Activated T-helper 1 cell treated with anti-CD3 and anti-CD28 coated beads, Interleukin-12 subunit alpha, Interleukin-12 subunit beta, Interleukin-2, Interleukin-4 antibody, amounts not matched to agents 30 ng/mL and 10 ng/mL and 1 ng/mL, durations not matched to agents 14 hours and 24 hours and 36 hours (primary cell): Measurements from ENCODE around the gene BARD1. TPM values are rescaled to one million over a fixed set of nuclear protein-coding genes. Genes with fewer than 3 reads are reported as not detected.
"Not testable (repeated sequence)": the region's sequence is repeated elsewhere in the genome, so short reads cannot be mapped to it uniquely, and the experiment has no call there.

Source experiments
- DNase-seq: peaks from one replicate; pipeline ENCODE4 v3.0.0; 2021; ENCODE audit warnings: low spot score
- H3K27ac Mint-ChIP-seq: one replicate; pipeline ENCODE4 v1.8.0; 2021; ENCODE audit warnings: mild to moderate bottlenecking, mixed read lengths
- H3K27me3 Mint-ChIP-seq: one replicate; pipeline ENCODE4 v1.8.0; 2022; ENCODE audit warnings: mild to moderate bottlenecking, moderate library complexity, mixed read lengths; ENCODE audit not compliant: insufficient read depth
- H3K36me3 Mint-ChIP-seq: one replicate; pipeline ENCODE4 v1.8.0; 2021; ENCODE audit warnings: low read depth, mixed read lengths
- H3K4me1 Mint-ChIP-seq: one replicate; pipeline ENCODE4 v1.8.0; 2021; ENCODE audit warnings: low read depth, mixed read lengths
- H3K4me3 Mint-ChIP-seq: one replicate; pipeline ENCODE4 v1.8.0; 2021; ENCODE audit warnings: mild to moderate bottlenecking, moderate library complexity, mixed read lengths
- H3K9me3 Mint-ChIP-seq: one replicate; pipeline ENCODE4 v1.8.0; 2021; ENCODE audit warnings: mixed read lengths
- intact Hi-C: fragments of 100-400 bp; cut with micrococcal nuclease; formaldehyde crosslinking; loops from one replicate; pipeline ENCODE4 v1.15.1; 2024
- total RNA-seq: library from RNA; stranded (reverse); gene quantifications from 2 replicates; pipeline ENCODE4 v1.2.3, GENCODE V29; 2022

Gene BARD1
- total RNA-seq, 1 donor from 2014 or later, result 34.0 TPM

DNA sequence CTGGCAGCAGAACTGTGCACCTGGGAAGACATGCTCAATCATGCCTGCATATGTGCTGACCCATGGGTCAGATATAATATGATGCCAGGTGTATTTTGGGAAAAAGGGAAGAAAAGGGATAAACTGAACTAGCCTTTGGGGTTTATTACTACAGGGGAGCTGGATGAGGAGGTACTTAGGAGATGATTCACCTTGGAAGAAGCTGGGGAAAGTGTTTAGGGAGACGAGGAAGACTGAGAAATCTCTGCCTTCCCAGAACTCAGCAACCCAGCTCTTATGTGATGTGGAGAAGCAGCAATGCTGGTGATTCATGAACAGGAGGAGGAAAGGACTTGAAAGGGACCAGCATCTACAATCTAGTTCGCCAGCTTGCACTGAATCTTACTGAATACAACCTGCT is 110.2 kb downstream of the BARD1 start:
- no peak overlapping the region for H3K4me3 Mint-ChIP-seq
- intact Hi-C loops, result no loop called here
- no peaks in the 10 kb centered on the region for H3K36me3 Mint-ChIP-seq
- H3K27ac Mint-ChIP-seq, result no peak overlapping the region
- H3K9me3 Mint-ChIP-seq, result peaks cover 9% of the 10 kb centered on the region
- peaks cover 19% of the 10 kb centered on the region for H3K27me3 Mint-ChIP-seq
- DNase-seq, result no peak
- no peaks in the 10 kb centered on the region for H3K4me1 Mint-ChIP-seq

DNA sequence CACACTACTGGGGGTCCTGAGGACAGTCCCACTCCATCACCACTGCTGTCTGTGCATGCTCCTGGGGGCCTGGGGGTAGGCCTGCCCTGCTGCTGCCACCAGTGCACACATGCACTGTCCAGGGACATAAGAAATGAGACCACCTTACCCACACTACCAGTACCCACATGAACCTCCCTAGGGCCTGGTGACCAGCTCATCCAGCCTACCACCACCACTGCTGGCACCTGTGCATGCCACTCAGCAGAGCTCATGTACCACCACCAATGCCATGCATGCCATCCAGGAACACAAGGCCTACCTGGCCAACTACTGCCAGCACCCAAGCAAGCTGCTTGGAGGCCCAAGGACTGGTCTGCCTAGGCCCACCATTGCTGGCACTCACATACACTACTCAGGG is 112.8 kb downstream of the BARD1 start:
- no peak overlapping the region for H3K27ac Mint-ChIP-seq
- H3K27me3 Mint-ChIP-seq, result no peaks in the 10 kb centered on the region
- peaks cover 9% of the 10 kb centered on the region for H3K9me3 Mint-ChIP-seq
- no peak for DNase-seq
- H3K36me3 Mint-ChIP-seq, result no peaks in the 10 kb centered on the region
- intact Hi-C loops, result no loop called here
- no peak overlapping the region for H3K4me3 Mint-ChIP-seq
- H3K4me1 Mint-ChIP-seq, result no peaks in the 10 kb centered on the region

DNA sequence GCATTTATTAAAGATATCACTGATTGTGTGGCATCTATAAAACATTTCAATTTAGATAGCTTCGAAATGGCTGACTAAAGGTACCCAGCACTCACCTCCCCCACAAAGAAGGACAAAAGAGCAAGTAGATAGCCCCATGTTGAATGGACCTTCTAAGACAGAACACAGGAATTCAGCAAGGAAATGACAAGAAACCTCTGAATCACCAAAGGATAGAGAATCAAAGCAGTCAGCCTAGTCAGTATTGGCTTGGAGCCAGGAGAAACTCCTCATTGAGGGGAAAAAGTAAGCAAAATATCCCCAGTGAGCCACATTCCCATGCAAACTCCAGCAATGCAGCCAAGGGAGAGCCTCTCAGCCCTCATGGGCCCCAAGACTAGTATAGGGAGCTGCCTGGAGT is 113.7 kb downstream of the BARD1 start:
- H3K4me3 Mint-ChIP-seq, result no peak overlapping the region
- H3K27ac Mint-ChIP-seq, result no peak overlapping the region
- intact Hi-C loops, result no loop called here
- no peaks in the 10 kb centered on the region for H3K36me3 Mint-ChIP-seq
- H3K9me3 Mint-ChIP-seq, result peaks cover 5% of the 10 kb centered on the region
- H3K4me1 Mint-ChIP-seq, result no peaks in the 10 kb centered on the region
- no peaks in the 10 kb centered on the region for H3K27me3 Mint-ChIP-seq
- DNase-seq, result no peak

DNA sequence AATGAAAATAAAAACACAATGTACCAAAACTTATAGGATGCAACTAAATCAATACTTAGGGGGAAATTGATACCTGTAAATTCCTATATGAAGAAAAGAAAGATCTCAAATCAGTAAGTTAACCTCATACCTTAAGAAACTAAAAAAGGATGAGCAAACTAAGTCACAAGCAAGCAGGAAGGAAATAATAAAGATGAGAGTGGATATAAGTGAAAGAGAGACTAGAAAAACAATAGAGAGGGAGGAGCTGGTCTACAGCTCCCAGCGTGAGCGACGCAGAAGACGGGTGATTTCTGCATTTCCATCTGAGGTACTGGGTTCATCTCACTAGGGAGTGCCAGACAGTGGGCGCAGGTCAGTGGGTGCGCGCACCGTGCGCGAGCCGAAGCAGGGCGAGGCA is 125.9 kb downstream of the BARD1 start:
- H3K36me3 Mint-ChIP-seq, DNase-seq, H3K27me3 Mint-ChIP-seq, H3K27ac Mint-ChIP-seq, H3K9me3 Mint-ChIP-seq: not testable (repeated sequence)
- Mint-ChIP-seq H3K4me3 (peak overlapping the region; percentile 79), H3K4me1 (peaks cover 18% of the 10 kb centered on the region)
- intact Hi-C loops, result loop anchor here (5.0 kb wide), 1 partner anchor 124 kb away; the partner anchor contains the start of gene BARD1

DNA sequence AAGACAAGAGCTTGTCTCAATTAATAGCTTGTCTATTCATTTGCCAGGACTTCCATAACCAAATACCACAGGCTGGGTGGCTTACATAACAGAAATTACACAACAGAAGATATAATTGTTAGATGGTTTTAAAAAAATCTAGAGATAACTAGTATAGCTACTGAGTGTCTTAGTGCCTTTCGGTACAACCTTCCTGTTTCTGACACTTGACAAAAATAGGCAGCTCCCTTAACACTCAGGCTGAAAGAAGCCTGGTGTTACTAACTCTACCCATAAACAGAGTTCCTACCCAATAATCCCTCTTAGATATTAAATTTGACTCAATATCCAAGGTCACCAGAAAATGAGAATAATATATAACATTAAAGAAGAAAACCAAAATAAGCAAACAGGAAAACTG is 129.7 kb downstream of the BARD1 start:
- Mint-ChIP-seq H3K27me3 (peaks cover 3% of the 10 kb centered on the region), H3K27ac (no peak overlapping the region), H3K36me3 (no peaks in the 10 kb centered on the region), H3K4me3 (no peak overlapping the region), H3K9me3 (no peaks in the 10 kb centered on the region), H3K4me1 (peaks cover 18% of the 10 kb centered on the region)
- intact Hi-C loops, result loop anchor here (5.0 kb wide), 1 partner anchor 128 kb away; the partner anchor contains the start of gene BARD1
- no peak for DNase-seq

DNA sequence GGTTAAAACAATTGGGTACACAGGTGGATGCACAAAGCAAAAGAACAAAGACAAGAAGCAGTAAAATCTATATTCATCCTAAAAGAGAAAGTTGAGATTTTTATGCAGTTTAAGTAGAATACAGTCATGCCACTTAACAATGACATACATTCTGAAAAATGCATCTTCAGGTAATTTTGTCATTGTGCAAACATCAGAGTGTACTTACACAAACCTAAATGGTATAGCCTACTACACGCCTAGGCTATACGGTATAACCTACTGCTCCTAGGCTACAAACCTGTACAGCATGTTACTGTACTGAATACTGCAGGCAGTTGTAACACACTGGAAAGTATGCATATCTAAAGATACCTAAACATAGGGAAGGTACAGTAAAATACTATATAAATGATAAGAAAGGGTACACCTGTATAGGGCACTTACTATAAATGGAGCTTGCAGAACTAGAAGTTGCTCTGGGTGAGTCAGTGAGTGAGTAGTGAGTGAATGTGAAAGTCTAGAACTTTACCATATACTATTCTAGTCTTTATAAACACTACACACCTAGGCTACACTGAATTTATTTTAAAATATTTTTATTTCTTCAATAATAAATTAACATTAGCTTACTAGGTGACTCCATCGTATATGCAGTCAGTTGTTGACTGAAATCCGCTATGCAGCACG is 132.9 kb downstream of the BARD1 start:
- H3K27me3 Mint-ChIP-seq, result peaks cover 3% of the 10 kb centered on the region
- no peak overlapping the region for H3K4me3 Mint-ChIP-seq
- H3K9me3 Mint-ChIP-seq, result no peaks in the 10 kb centered on the region
- no peak for DNase-seq
- intact Hi-C loops, result no loop called here
- peaks cover 9% of the 10 kb centered on the region for H3K4me1 Mint-ChIP-seq
- H3K36me3 Mint-ChIP-seq, result no peaks in the 10 kb centered on the region
- no peak overlapping the region for H3K27ac Mint-ChIP-seq
